Keratinocyte (primary cell): Measurements from ENCODE around the gene OR10P1. TPM values are rescaled to one million over a fixed set of nuclear protein-coding genes. Genes with fewer than 3 reads are reported as not detected.

Source experiments
- DNase-seq: peaks from one replicate; pipeline ENCODE4 v3.0.0-alpha.2; 2011; ENCODE audit warnings: low read depth, missing footprints, low spot score
- FAIRE-seq: peaks from 2 replicates; lab custom pipeline; 2011; peaks lifted over from hg19 to GRCh38; lab: Jason Lieb, UNC
- H2AFZ ChIP-seq: 2 replicates; pipeline ENCODE4 v1.6.0; 2012; ENCODE audit warnings: low read length, control low read depth, inconsistent platforms; ENCODE audit not compliant: control insufficient read depth
- H3K27ac ChIP-seq: 2 replicates; pipeline ENCODE4 v1.5.1; 2011; ENCODE audit warnings: low read length; ENCODE audit not compliant: control insufficient read depth, insufficient read depth
- H3K27me3 ChIP-seq: 3 replicates; pipeline ENCODE4 v1.6.0; 2011; ENCODE audit warnings: low read length; ENCODE audit not compliant: control insufficient read depth, insufficient read depth; ENCODE audit errors: extremely low read depth
- H3K36me3 ChIP-seq, 2 experiments: 2 replicates in 1 of 2; 3 replicates in 1 of 2; pipeline ENCODE4 v1.5.1; 2011; ENCODE audit warnings: low read length in 2 of 2, mild to moderate bottlenecking in 1 of 2; ENCODE audit not compliant: control insufficient read depth in 2 of 2, insufficient read depth in 2 of 2; ENCODE audit errors: extremely low read depth in 1 of 2
- H3K4me1 ChIP-seq: 3 replicates; pipeline ENCODE4 v1.5.1; 2011; ENCODE audit warnings: low read length; ENCODE audit not compliant: control insufficient read depth, insufficient read depth; ENCODE audit errors: extremely low read depth
- H3K4me2 ChIP-seq: 3 replicates; pipeline ENCODE4 v1.6.0; 2011; ENCODE audit warnings: low read depth, low read length; ENCODE audit not compliant: control insufficient read depth, insufficient read depth; ENCODE audit errors: extremely low read depth
- H3K4me3 ChIP-seq, 3 experiments: fragments of 200-600 bp in 1 of 3; sonication (generic) in 1 of 3; 2 replicates in 2 of 3; 3 replicates in 1 of 3; pipeline ENCODE4 v1.5.1; 2011 to 2016; ENCODE audit warnings: low read length in 3 of 3, mild to moderate bottlenecking in 3 of 3, control low read depth in 2 of 3, inconsistent platforms in 1 of 3, low read depth in 1 of 3, mixed read lengths in 1 of 3, mixed run types in 1 of 3, moderate library complexity in 1 of 3; ENCODE audit not compliant: control insufficient read depth in 2 of 3, insufficient read depth in 2 of 3; ENCODE audit errors: extremely low read depth in 1 of 3
- H3K79me2 ChIP-seq: 2 replicates; pipeline ENCODE4 v1.6.0; 2012; ENCODE audit warnings: low read length; ENCODE audit not compliant: control insufficient read depth, insufficient read depth
- H3K9ac ChIP-seq: 3 replicates; pipeline ENCODE4 v1.6.0; 2011; ENCODE audit warnings: low read length; ENCODE audit not compliant: control insufficient read depth, insufficient read depth; ENCODE audit errors: extremely low read depth
- H3K9me1 ChIP-seq: 3 replicates; pipeline ENCODE4 v1.6.0; 2011; ENCODE audit warnings: low read length; ENCODE audit not compliant: control insufficient read depth, insufficient read depth; ENCODE audit errors: extremely low read depth
- H3K9me3 ChIP-seq: 2 replicates; pipeline ENCODE4 v1.5.1; 2012; ENCODE audit warnings: low read depth, low read length; ENCODE audit not compliant: control insufficient read depth
- H4K20me1 ChIP-seq: 3 replicates; pipeline ENCODE4 v1.6.0; 2011; ENCODE audit warnings: low read length; ENCODE audit not compliant: control insufficient read depth, insufficient read depth; ENCODE audit errors: extremely low read depth
- CTCF ChIP-seq, 3 experiments: IDR thresholded peaks in 1 of 3; conservative IDR thresholded peaks in 1 of 3; optimal IDR thresholded peaks in 1 of 3; 2 replicates in 2 of 3; 3 replicates in 1 of 3; pipeline versions ENCODE3 to v1.5.1; 2011; ENCODE audit warnings: low read length in 3 of 3, mild to moderate bottlenecking in 3 of 3, moderate library complexity in 2 of 3, control low read depth in 1 of 3, inconsistent platforms in 1 of 3; ENCODE audit not compliant: insufficient read depth in 2 of 3; ENCODE audit errors: extremely low read depth in 1 of 3
- EZH2 ChIP-seq: IDR thresholded peaks from one replicate; pipeline ENCODE4 v1.6.1; 2012; ENCODE audit warnings: inconsistent platforms, mild to moderate bottlenecking, low read length, moderate library complexity
- dilution Hi-C: fragments of 300-500 bp; cut with MboI; formaldehyde crosslinking; loops from one replicate; pipeline ENCODE4 v1.7.0; 2020; ENCODE audit warnings: low sequenced_read_pairs; ENCODE audit not compliant: extremely low pct_ligation_motif_present
- polyA plus RNA-seq, 5 experiments: library from polyadenylated mRNA; depleted of rRNA in 3 of 5; stranded (reverse) in 3 of 5; stranded (forward) in 1 of 5; unstranded in 1 of 5; fragments of >200 nt; gene quantifications; 1 replicate in 1 of 5; 2 replicates in 3 of 5; 3 replicates in 1 of 5; pipeline versions ENCODE4 v1.2.1 to v1.2.3, GENCODE V29; 2011 to 2012; ENCODE audit warnings: missing spikeins in 2 of 5, low read depth in 1 of 5, low replicate concordance in 1 of 5

OR10P1 gene
- polyA plus RNA-seq, 1 donor (not counting 4 experiments of a cell fraction or from before 2014, with no cell fraction given): not detected

GRCh38 chr12:55607821-55608594, 28.7 kb upstream of the OR10P1 start:
- H3K79me2 ChIP-seq: no peaks in the 10 kb centered on the region
- no peak overlapping the region for H2AFZ ChIP-seq
- TF ChIP-seq CTCF (optimal IDR thresholded peaks at IDR 0.05 in 1 of 3, IDR thresholded peaks at IDR 0.05 in 1 of 3, conservative IDR thresholded peaks at IDR 0.05 in 1 of 3; ENCODE audit: extremely low read depth in 1 of 3, insufficient read depth in 2 of 3, low read length in 3 of 3) (no peak), EZH2 (no peak)
- H4K20me1 ChIP-seq: no peaks in the 10 kb centered on the region
- no peak overlapping the region for H3K9ac ChIP-seq
- peak overlapping the region; percentile 10 for H3K4me2 ChIP-seq
- dilution Hi-C loops: no loop called here
- peaks cover 5% of the 10 kb centered on the region for H3K4me1 ChIP-seq
- H3K9me3 ChIP-seq: no peaks in the 10 kb centered on the region
- H3K4me3 ChIP-seq: no peak overlapping the region
- DNase-seq: no peak
- no peaks in the 10 kb centered on the region for H3K27me3 ChIP-seq
- no peak overlapping the region for H3K27ac ChIP-seq
- no peaks in the 10 kb centered on the region for H3K36me3 ChIP-seq
- peak; percentile 64 for FAIRE-seq
- H3K9me1 ChIP-seq: no peaks in the 10 kb centered on the region

DNA sequence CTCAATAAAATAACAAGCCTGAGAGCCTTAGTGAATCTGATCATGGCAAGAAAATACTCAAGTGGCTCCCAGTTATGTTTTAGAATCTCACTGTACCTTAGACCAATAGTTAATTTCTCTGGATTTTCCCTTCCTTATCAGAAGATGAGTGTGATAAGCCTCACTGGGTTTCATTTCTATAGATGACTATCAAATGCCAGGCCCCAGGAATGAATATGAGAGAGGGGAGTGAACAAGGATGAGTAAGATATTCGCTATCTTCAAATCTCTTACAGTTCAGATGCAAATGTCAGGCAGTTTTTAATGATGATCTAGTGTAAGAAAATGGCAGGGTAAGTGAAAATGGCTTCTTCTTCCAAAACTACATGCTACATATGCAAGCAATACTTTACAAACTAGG, 26.1 kb upstream of the OR10P1 start:
- Histone ChIP-seq H4K20me1 (no peaks in the 10 kb centered on the region), H3K27ac (no peak overlapping the region), H3K79me2 (no peaks in the 10 kb centered on the region), H3K9ac (no peak overlapping the region), H3K4me3 (no peak overlapping the region), H3K9me1 (no peaks in the 10 kb centered on the region), H3K4me1 (peaks cover 5% of the 10 kb centered on the region), H3K4me2 (no peak overlapping the region), H2AFZ (no peak overlapping the region), H3K27me3 (no peaks in the 10 kb centered on the region), H3K36me3 (no peaks in the 10 kb centered on the region), H3K9me3 (no peaks in the 10 kb centered on the region)
- dilution Hi-C loops: no loop called here
- TF ChIP-seq EZH2: no peak
- no peak for TF ChIP-seq CTCF (optimal IDR thresholded peaks at IDR 0.05 in 1 of 3, IDR thresholded peaks at IDR 0.05 in 1 of 3, conservative IDR thresholded peaks at IDR 0.05 in 1 of 3; ENCODE audit: extremely low read depth in 1 of 3, insufficient read depth in 2 of 3, low read length in 3 of 3)
- FAIRE-seq (no peak), DNase-seq (no peak)
